Right cardiac atrium (tissue), 5 donors: ENCODE measurements around the gene DDX10. TPM values are rescaled to one million over a fixed set of nuclear protein-coding genes. Genes with fewer than 3 reads are reported as not detected.
A peak's percentile ranks its signal among the peaks of the same experiment; 100 is the strongest.

ENCODE experiments used
- ATAC-seq, 2 donors: fragments of 200-7000 bp; cut with Tn5 transposase; one replicate each; pipeline versions ENCODE4 v1.8.0 to v1.9.1; 2020; ENCODE audit warnings: moderate library complexity in 2 of 2, mild to moderate bottlenecking in 1 of 2
- DNase-seq, 3 donors: peaks; one replicate each; pipeline ENCODE4 v3.0.0-alpha.2; 2020
- H3K27ac ChIP-seq: one replicate; pipeline ENCODE4 v1.5.1; 2013; ENCODE audit warnings: mild to moderate bottlenecking, low read length, control low read depth, moderate library complexity
- H3K27me3 ChIP-seq: one replicate; pipeline ENCODE4 v1.6.1; 2013; ENCODE audit not compliant: control insufficient read depth, insufficient read depth
- H3K4me1 ChIP-seq: one replicate; pipeline ENCODE4 v1.6.1; 2013; ENCODE audit warnings: low read length; ENCODE audit not compliant: control insufficient read depth, insufficient read depth
- H3K4me3 ChIP-seq: one replicate; pipeline ENCODE4 v1.5.1; 2013; ENCODE audit warnings: low read length, control low read depth
- H3K9me3 ChIP-seq: one replicate; pipeline ENCODE4 v1.6.1; 2013; ENCODE audit warnings: low read length; ENCODE audit not compliant: control insufficient read depth
- WGBS: extraction: QIAGEN DNeasy Blood & Tissue Kit; methylation state at CpG from one replicate; pipeline ENCODE4 v1.1.7; 2013; 5-methylcytosine and 5-hydroxymethylcytosine counted together
- intact Hi-C, 4 donors: fragments of 100-400 bp; cut with DNase I; formaldehyde crosslinking; loops; one replicate each; pipeline versions ENCODE4 v1.11.0 to v1.14.0; 2022 to 2023
- polyA plus RNA-seq: library from polyadenylated mRNA; stranded (reverse); fragments of 200-250 nt; gene quantifications from one replicate; pipeline ENCODE4 v1.2.3, GENCODE V29; 2013
- total RNA-seq, 4 donors: library from RNA; stranded (reverse); fragmentation: NEBNext Ultra II Directional; extraction: Animal tissue kit (Norgen Biotek cat#: 25700); gene quantifications; one replicate each; pipeline ENCODE4 v1.2.1, GENCODE V29; 2021
- donor health status: healthy with polysubstance abuse.
- donor health status: DM: no; HTN: yes; CAD: no.
- donor health status: DM: no; HTN: no; CAD: no.
- donor health status: DM: no; HTN: yes; CAD: no; lungs with severe emphysema.
- donor health status: DM: yes; HTN: yes; CAD: no.

DDX10 gene
- total and polyA plus RNA-seq, 5 donors = 13.2 to 20.2 (median 14.9) TPM

DNA sequence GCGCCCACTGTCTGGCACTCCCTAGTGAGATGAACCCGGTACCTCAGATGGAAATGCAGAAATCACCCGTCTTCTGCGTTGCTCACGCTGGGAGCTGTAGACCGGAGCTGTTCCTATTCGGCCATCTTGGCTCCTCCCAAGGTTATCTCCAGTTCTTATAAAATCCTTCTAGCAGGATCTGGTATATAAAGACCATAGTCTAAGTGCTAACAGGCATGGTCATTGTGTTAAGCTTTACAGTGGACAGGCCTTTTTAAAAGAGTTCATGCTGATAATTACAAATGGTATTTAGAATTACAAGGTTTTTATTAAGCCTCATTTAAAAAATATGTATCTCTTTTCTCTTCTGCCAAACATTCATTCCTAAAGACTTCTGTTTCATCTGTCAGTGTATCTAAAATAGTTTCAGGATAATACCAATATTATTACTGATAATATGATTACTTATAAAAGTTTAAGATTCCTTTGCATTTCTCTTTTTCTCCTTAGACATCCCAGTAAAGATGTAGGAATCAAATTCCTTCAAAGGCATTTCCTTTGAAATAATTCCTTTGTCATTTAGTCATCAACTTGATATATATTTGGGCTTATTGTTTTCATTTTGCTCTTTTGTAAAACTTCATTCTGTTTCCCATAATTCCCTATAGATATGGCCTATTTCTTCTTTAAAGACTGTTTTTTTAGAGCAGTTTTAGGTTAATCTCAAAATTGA lies 20.7 kb downstream of the DDX10 start:
- WGBS = 98% methylated on average over 5 of the region's 7 CpGs
- Histone ChIP-seq H3K9me3 (no peaks in the 10 kb centered on the region), H3K4me1 (no peaks in the 10 kb centered on the region), H3K27me3 (no peaks in the 10 kb centered on the region), H3K4me3 (no peak overlapping the region), H3K27ac (no peak overlapping the region)
- ATAC-seq = no peak
- DNase-seq = no peak
- intact Hi-C loops = no loop called here

DNA sequence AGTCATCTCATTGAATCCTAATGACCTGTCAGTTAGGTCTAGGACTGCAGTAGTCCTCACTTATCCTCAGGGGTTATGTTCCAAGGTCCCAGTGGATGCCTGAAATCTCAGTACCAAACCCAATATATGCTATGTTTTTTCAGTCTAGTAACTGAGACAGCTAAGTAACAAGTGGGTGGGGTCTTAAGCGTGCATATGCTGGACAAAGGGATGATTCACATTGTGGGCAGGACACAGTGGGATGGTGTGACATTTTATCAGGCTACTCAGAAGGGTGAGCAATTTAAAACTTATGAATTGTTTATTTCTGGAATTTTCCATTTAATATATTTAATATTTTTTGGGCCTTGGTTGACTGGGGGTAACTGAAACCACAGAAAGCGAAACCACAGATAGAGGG lies 29.0 kb downstream of the DDX10 start:
- Histone ChIP-seq H3K27me3 (no peaks in the 10 kb centered on the region), H3K27ac (no peak overlapping the region), H3K4me1 (no peaks in the 10 kb centered on the region), H3K4me3 (no peak overlapping the region), H3K9me3 (no peaks in the 10 kb centered on the region)
- ATAC-seq = no peak
- intact Hi-C loops = loop anchor here in 2 of 4 donors (10.0 kb wide), 3 partner anchors 181 to 1241 kb away; no protein-coding TSS in a partner anchor
- 89% methylated on average over 2 of the region's 2 CpGs for WGBS
- DNase-seq = no peak

DNA sequence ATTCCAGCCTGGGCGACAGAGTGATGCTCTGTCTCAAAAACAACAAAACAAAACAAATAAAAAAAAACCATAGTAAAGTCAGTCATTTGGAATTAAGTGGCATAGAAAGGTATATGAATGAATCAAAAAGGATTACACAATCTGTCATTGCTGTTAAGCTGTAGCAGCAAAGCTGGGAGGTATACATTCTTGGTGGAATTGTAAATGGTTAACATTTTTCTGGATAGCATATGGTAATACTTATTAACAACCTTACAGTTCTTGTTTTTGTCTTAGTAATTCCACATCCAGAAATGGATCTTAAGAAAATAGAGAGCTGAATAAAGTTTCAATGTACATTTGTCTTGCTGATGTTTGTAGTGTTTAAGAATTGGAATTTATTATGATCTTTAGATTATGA lies 30.0 kb downstream of the DDX10 start:
- Histone ChIP-seq H3K4me1 (no peaks in the 10 kb centered on the region), H3K9me3 (no peaks in the 10 kb centered on the region), H3K27me3 (no peaks in the 10 kb centered on the region), H3K4me3 (no peak overlapping the region), H3K27ac (no peak overlapping the region)
- DNase-seq = no peak
- intact Hi-C loops = loop anchor here in 2 of 4 donors (10.0 kb wide), 3 partner anchors 180 to 1240 kb away; no protein-coding TSS in a partner anchor
- WGBS = 88% methylated on average over 1 of the region's 1 CpG
- no peak for ATAC-seq

DNA sequence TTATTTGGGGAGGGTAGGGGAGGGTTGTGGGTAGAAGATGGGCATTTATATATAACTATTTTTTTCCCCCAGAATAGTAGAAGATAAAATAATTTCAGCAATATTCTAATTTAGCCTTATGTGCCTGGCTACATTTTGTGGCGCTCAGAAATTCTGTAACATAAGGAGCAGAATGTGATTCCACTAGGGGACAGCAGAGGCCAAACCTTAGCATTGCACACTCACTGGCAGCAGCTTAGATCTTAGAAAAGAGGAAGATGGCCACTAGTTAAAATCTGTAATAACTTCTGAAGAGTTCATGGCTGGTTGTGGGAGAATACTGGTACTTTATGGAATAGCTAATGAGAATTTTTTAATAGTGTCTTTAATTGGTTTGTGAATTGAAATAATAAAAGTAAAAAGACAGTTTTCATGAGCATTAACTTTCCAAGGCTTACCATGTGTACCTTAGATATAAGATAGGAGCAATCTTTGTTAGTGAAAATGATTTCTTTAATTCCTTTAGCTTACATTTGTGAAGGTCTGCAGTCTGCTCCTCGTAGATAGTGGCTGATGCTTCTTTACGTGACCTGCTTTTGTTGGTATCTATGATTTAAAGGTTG lies 33.1 kb downstream of the DDX10 start:
- H3K9me3 ChIP-seq = no peaks in the 10 kb centered on the region
- intact Hi-C loops = loop anchor here in 2 of 4 donors (10.0 kb wide), 3 partner anchors 177 to 1237 kb away; no protein-coding TSS in a partner anchor
- no peaks in the 10 kb centered on the region for H3K4me1 ChIP-seq
- no peaks in the 10 kb centered on the region for H3K27me3 ChIP-seq
- H3K4me3 ChIP-seq = no peak overlapping the region
- 68% methylated on average over 3 of the region's 3 CpGs for WGBS
- ATAC-seq = peak; percentile 72 to 80
- DNase-seq = peak in 2 of 3 donors; percentile 18 to 53
- H3K27ac ChIP-seq = no peak overlapping the region

DNA sequence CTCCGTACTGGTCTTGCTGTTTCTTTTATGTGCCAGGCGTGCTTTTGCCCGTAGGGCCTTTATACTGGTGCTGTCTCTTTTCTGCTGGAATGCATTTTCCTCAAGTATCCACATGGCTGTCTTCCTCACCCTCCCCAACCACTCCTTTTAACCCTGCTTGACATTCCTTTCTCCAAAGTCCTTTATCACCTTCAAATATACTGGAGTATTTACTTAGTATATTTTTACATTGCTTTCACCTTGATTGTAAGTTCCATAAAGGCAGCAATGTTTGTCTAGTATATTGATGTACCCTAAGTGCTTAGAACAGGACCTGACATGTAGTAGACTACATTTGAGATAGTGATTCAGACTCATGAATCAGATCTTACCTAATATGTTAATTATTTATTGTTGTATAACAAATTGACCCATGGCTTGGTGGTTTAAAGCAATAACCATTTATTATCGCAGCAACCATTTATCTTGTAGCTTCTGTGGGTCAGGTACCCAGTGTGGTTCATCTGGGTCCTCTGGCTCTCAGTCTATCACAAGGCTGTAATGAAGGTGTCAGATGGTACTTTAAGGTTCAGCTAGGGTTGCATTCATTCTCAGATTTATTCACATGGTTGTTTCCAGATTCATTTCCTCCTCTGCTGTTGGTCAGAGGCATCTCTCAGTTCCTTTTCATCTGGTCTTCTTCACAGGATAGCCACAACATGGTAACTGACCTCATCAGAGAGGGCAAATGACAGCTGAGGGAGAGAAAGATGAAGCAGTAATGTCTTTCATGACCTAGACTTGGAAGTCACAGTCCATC lies 34.2 kb downstream of the DDX10 start:
- Histone ChIP-seq H3K27ac (no peak overlapping the region), H3K4me3 (no peak overlapping the region), H3K27me3 (no peaks in the 10 kb centered on the region), H3K4me1 (no peaks in the 10 kb centered on the region), H3K9me3 (no peaks in the 10 kb centered on the region)
- WGBS = 95% methylated on average over 4 of the region's 4 CpGs
- ATAC-seq = no peak
- intact Hi-C loops = loop anchor here in 2 of 4 donors (10.0 kb wide), 3 partner anchors 176 to 1236 kb away; no protein-coding TSS in a partner anchor
- no peak for DNase-seq

DNA sequence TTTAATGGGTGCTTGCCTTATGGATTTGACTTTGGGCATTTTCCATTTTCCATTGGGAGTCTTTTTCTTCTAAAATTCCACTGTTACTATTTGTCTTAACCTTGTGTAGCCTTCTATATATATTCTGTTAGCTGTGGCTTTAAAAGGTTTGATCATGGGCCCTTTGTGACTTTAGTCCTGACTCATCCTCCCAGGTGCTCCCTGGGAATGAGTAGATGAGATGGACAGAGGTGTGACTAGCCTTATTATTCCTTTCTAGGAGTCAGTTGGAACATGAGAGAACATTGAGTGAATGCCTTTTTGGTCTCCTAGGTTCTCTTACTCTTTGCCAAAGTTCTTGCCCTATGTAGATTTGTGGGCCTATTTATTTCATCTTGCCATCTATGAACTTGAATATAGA lies 39.0 kb downstream of the DDX10 start:
- Histone ChIP-seq H3K9me3 (no peaks in the 10 kb centered on the region), H3K27me3 (no peaks in the 10 kb centered on the region), H3K4me1 (no peaks in the 10 kb centered on the region), H3K27ac (no peak overlapping the region), H3K4me3 (no peak overlapping the region)
- intact Hi-C loops = loop anchor here in 1 of 4 donors (5.0 kb wide), 1 partner anchor 1163 kb away; no protein-coding TSS in a partner anchor
- DNase-seq (no peak), ATAC-seq (no peak)

DNA sequence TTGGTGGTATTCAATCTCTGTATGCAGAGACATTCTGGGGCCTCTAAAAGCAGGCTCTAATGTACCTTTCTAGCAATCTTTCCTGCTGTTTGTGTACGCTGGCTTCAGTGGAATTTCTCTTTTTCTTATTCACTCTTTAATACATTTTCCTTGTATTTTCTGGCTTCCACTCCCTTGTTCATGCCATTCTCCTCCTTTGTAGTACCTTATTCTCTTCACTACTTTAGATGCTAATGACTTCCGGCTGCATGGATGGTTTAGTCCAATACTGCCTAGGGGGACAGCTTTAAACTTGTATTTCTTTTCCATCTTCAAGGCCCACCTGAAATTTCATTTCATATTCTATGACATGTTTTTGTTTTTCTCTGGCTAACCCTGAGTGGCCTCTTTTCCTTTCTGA lies 40.2 kb downstream of the DDX10 start:
- Histone ChIP-seq H3K9me3 (no peaks in the 10 kb centered on the region), H3K4me1 (no peaks in the 10 kb centered on the region), H3K4me3 (no peak overlapping the region), H3K27me3 (no peaks in the 10 kb centered on the region), H3K27ac (no peak overlapping the region)
- ATAC-seq (no peak), DNase-seq (no peak)
- WGBS = 94% methylated on average over 2 of the region's 2 CpGs
- intact Hi-C loops = no loop called here

DNA sequence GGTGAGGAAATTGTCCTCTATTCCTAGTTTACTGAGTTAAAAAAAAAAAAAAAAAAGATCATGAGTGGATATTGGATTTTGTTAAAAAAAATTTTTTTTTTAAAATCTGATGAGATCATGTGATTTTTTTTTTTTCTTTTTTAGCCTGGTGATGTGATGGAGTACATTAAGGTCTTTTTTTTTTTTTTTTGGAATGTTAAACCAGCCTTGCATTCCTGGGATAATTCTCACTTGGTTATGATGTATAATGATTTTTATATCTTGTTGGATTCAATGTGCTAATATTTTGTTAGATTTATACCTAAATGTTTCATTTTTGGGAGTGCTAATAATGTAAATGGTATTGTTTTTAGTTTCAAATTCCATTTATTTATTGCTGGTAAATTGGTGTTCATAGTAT lies 43.3 kb downstream of the DDX10 start:
- intact Hi-C loops = no loop called here
- DNase-seq = no peak

DNA sequence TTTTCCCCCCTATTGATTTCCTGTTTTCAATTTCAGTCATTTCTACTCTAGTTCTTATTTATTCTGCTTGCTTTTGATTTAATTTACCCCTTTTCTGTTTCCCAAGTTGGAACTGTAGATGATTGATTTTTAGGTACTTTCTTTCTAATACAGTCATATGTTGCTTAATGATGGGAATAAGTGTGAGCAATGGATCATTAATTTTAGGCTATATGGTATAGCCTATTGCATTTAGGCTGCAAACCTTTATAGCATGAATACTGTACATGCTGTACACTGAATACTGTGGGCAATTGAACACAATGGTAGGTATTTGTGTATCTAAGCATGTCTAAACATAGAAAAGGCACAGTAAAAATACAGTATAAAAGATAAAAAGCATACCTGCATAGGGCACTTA lies 44.9 kb downstream of the DDX10 start:
- no peaks in the 10 kb centered on the region for H3K4me1 ChIP-seq
- H3K27ac ChIP-seq = no peak overlapping the region
- no peak for DNase-seq
- no peak for ATAC-seq
- intact Hi-C loops = no loop called here
- H3K4me3 ChIP-seq = no peak overlapping the region
- peaks cover 2% of the 10 kb centered on the region for H3K9me3 ChIP-seq
- H3K27me3 ChIP-seq = no peaks in the 10 kb centered on the region

More for the DNA sequence above, 43.3 kb downstream of the DDX10 start:
- no peak overlapping the region for H3K27ac ChIP-seq
- no peaks in the 10 kb centered on the region for H3K27me3 ChIP-seq
- H3K4me3 ChIP-seq = no peak overlapping the region
- no peaks in the 10 kb centered on the region for H3K4me1 ChIP-seq
- H3K9me3 ChIP-seq = peaks cover 2% of the 10 kb centered on the region
- ATAC-seq = no peak

DNA sequence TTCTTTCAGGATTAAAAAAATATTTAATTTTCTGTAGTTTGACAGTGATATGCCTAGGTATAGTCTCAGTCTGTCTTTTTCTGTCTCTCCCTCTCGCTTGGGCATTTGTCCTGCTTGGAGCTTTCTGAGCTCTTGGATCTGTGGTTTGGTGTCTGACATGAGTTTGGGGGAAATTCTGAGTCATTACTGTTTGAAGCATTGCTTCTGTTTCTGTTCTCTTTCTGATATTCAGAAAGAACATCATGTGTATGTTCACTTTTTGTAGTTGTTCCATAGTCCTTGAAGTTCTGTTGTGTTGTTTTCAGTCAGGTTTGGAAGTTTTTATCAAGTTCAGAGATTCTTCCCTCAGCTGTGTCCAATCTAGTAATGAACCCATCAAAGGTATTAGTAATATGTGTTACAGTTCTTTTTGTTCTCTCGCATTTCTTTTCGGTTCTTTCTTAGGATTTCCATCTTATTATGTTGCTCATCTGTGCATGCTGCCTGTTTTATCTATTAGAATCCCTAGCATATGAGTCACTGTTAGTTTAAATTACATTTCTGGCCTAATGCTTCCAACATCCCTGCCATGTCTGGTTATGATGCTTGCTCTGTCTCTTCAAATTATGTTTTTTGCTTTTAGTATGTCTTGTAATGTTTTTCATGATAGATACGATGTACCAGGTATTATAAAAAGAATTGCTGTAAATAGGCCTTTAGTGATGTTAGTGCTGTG lies 48.4 kb downstream of the DDX10 start:
- WGBS = 98% methylated on average over 4 of the region's 4 CpGs
- Histone ChIP-seq H3K9me3 (peaks cover 2% of the 10 kb centered on the region), H3K27ac (no peak overlapping the region), H3K27me3 (no peaks in the 10 kb centered on the region), H3K4me3 (no peak overlapping the region), H3K4me1 (peaks cover 2% of the 10 kb centered on the region)
- intact Hi-C loops = no loop called here
- no peak for DNase-seq
- ATAC-seq = no peak
